ENCODE results near the gene BRD8.

DNA sequence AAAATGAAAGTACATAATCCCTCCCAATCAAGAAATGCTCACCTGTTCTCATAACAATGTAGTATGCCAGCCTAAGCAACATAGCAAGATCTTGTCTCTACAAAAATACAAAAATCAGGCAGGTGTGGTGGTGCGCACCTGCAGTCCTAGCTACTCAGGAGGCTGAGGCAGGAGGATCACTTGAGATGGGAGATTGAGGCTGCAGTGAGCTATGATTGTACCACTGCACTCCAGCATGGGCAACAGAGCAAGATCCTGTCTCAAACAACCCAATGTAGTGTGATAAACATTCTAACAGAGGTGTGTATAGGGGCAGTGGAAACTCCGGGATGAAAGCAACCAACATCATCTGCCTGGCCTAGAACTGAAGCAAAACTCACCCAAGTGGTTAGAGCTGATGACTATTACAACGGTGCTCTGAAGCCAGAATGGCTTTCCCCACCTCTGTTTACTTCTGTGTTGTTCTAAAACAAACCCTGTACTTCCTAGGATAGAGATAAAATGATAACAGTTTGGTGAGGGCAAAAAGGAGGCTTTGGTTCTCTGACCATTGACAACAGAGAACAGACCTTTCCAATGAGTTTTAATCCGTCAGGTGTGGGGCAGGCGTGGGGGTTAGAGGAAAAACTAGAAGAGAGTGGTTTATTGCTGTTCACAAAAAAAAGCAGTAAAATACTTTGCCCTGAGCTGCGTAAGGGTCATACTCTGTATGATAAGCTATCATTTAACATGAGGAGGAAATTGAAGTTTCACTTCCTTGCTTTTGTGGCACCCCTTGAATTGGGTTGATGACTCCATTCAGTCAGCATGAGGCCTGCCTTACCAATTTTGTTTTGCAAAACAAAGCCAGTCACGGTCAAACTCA, 75.7 kb downstream of the BRD8 start:
- TF ChIP-seq, protein P1, sequence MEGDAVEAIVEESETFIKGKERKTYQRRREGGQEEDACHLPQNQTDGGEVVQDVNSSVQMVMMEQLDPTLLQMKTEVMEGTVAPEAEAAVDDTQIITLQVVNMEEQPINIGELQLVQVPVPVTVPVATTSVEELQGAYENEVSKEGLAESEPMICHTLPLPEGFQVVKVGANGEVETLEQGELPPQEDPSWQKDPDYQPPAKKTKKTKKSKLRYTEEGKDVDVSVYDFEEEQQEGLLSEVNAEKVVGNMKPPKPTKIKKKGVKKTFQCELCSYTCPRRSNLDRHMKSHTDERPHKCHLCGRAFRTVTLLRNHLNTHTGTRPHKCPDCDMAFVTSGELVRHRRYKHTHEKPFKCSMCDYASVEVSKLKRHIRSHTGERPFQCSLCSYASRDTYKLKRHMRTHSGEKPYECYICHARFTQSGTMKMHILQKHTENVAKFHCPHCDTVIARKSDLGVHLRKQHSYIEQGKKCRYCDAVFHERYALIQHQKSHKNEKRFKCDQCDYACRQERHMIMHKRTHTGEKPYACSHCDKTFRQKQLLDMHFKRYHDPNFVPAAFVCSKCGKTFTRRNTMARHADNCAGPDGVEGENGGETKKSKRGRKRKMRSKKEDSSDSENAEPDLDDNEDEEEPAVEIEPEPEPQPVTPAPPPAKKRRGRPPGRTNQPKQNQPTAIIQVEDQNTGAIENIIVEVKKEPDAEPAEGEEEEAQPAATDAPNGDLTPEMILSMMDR (IDR thresholded peaks at IDR 0.05 in 2 of 3, conservative IDR thresholded peaks at IDR 0.05 in 1 of 3; ENCODE audit: borderline replicate concordance in 1 of 3, insufficient read depth in 1 of 3, low read depth in 2 of 3, low read length in 2 of 3) = no peak
- TF ChIP-seq EZH2 (IDR thresholded peaks at IDR 0.05) (no peak), SIN3A (IDR thresholded peaks at IDR 0.05; ENCODE audit: low read depth) (no peak), SRF (IDR thresholded peaks at IDR 0.05; ENCODE audit: low read depth) (no peak)
